ENCODE measurements around the gene LRBA. TPM values are rescaled to one million over a fixed set of nuclear protein-coding genes. Genes with fewer than 3 reads are reported as not detected.

The LRBA gene
- total and polyA plus RNA-seq, 9 of the 15 experiments (the other 6 are each of a cell fraction or from before 2014, with no cell fraction given) = 24.2 to 88.7 (median 59.7) TPM

DNA sequence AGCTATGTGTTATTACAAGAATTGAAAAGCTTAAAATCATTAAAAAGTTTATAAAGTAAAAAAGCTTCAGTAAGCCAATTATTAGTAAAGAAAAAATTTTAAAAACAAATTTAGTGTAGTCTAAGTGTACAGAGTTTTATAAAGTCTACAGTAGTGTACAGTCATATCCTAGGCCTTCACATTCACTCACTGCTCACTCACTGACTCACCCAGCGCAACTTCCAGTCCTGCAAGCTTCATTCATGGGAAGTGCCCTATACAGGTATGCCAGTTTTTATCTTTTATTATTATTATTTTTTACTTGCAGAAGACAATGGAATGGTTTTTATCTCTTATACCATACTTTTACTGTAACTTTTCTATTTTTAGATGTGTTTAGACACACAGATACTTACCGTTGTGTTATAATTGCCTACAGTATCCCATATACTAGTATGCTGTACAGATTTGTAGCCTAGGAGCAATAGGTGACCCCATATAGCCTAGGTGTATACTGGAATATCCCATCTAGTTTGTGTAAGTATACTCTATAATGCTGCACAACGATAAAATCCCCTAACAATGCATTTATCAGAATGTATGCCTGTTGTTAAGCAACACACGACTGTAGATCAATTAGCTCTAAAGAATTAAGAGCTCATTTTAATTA is 706.1 kb downstream of the LRBA start:
- Histone ChIP-seq H3K9me3 (replicated peaks; ENCODE audit: control insufficient read depth, insufficient read depth, low read depth, low read length) (no peaks in the 10 kb centered on the region), H3K27me3 (ENCODE audit: control insufficient read depth in 2 of 2, insufficient read depth in 2 of 2, low read length in 2 of 2) (no peaks in the 10 kb centered on the region), H3K9me1 (ENCODE audit: control insufficient read depth, insufficient read depth, low read length) (no peaks in the 10 kb centered on the region), H3K4me3 (no peak overlapping the region), H2AFZ (ENCODE audit: low read depth, low read length) (no peak overlapping the region), H3K36me3 (ENCODE audit: control insufficient read depth, insufficient read depth, low read length) (peaks cover 6% of the 10 kb centered on the region; the same call in 1 of the 3 replicates), H3K27ac (ENCODE audit: extremely low read depth, low read depth, low read length) (no peak overlapping the region), H3K79me2 (ENCODE audit: control insufficient read depth, insufficient read depth, low read length) (no peaks in the 10 kb centered on the region), H3K9ac (ENCODE audit: insufficient read depth in 1 of 2, low read depth in 2 of 2, low read length in 2 of 2) (no peak overlapping the region), H3K4me2 (ENCODE audit: insufficient read depth, low read length) (no peak overlapping the region), H4K20me1 (replicated peaks; ENCODE audit: control insufficient read depth, insufficient read depth, low read length) (no peaks in the 10 kb centered on the region), H3K4me1 (replicated peaks in 1 of 2; ENCODE audit: control insufficient read depth in 2 of 2, insufficient read depth in 2 of 2, low read length in 2 of 2) (peaks cover 0 to 6% of the 10 kb centered on the region in 2 experiments; a peak in 1 of 5 replicates)
- FAIRE-seq = no peak
- DNase-seq (ENCODE audit: extremely low read depth in 1 of 4, low spot score in 3 of 4) = no peak
- intact Hi-C loops (cut with micrococcal nuclease) = no loop called here
- ChIA-PET POLR2A (interaction anchor here (1.0 kb wide), 1 partner anchor 140 kb away, joined by 3 read pairs; no protein-coding TSS in a partner anchor), CTCF (ENCODE audit: low intra/inter-chr PET ratio) (no interaction called here)
- WGBS (ENCODE audit: insufficient coverage, low coverage, missing lambda C conversion rate) = 86% methylated on average over 4 of the region's 4 CpGs
- no TSS peak for BruUV-seq (replicated peaks)
- no peak for ATAC-seq
- in situ Hi-C loops (cut with MboI) = no loop called here
- TF ChIP-seq LARP7 (IDR thresholded peaks at IDR 0.05) (no peak), MCM3 (IDR thresholded peaks at IDR 0.05) (no peak), RBM39 (optimal IDR thresholded peaks at IDR 0.05; ENCODE audit: low read depth, low read length) (no peak), SPI1 (IDR thresholded peaks at IDR 0.05; ENCODE audit: borderline replicate concordance, low read depth, low read length) (no peak), PHF8 (IDR thresholded peaks at IDR 0.05; ENCODE audit: borderline replicate concordance, low read length) (no peak), ARID2 (IDR thresholded peaks at IDR 0.05) (no peak), SMC3 (conservative IDR thresholded peaks at IDR 0.05; ENCODE audit: insufficient read depth, low read depth, low read length) (no peak), SIN3A (IDR thresholded peaks at IDR 0.05; ENCODE audit: borderline replicate concordance in 2 of 2, control insufficient read depth in 1 of 2, low read depth in 2 of 2, low read length in 2 of 2) (no peak), ZHX1 (conservative IDR thresholded peaks at IDR 0.05; ENCODE audit: low read length) (no peak), CREB3 (tag; conservative IDR thresholded peaks at IDR 0.05; ENCODE audit: low read depth) (no peak), ETV5 (CRISPR knock-in tag; IDR thresholded peaks at IDR 0.05; ENCODE audit: low read depth) (no peak), KDM1A (IDR thresholded peaks at IDR 0.05) (no peak), ZNF146 (CRISPR knock-in tag; IDR thresholded peaks at IDR 0.05; ENCODE audit: unreplicated experiment) (no peak), KLF6 (CRISPR knock-in tag; IDR thresholded peaks at IDR 0.05; ENCODE audit: borderline replicate concordance) (no peak)
- TF ChIP-seq, protein P1, sequence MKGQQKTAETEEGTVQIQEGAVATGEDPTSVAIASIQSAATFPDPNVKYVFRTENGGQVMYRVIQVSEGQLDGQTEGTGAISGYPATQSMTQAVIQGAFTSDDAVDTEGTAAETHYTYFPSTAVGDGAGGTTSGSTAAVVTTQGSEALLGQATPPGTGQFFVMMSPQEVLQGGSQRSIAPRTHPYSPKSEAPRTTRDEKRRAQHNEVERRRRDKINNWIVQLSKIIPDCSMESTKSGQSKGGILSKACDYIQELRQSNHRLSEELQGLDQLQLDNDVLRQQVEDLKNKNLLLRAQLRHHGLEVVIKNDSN (CRISPR knock-in tag; IDR thresholded peaks at IDR 0.05) = no peak

All from K562 (cell line).